ENCODE measurements around the gene ZNF687. TPM values are rescaled to one million over a fixed set of nuclear protein-coding genes. Genes with fewer than 3 reads are reported as not detected.

Gene ZNF687
- polyA plus RNA-seq, 1 donor (not counting 4 experiments of a cell fraction or from before 2014, with no cell fraction given), result 7.3 TPM

GRCh38 chr1:151238467-151238739, 43.7 kb upstream of the ZNF687 start:
- Histone ChIP-seq H3K27ac (ENCODE audit: control insufficient read depth, insufficient read depth, low read length) (no peak overlapping the region), H4K20me1 (ENCODE audit: control insufficient read depth, extremely low read depth, insufficient read depth, low read length) (no peaks in the 10 kb centered on the region), H3K9ac (ENCODE audit: control insufficient read depth, extremely low read depth, insufficient read depth, low read length) (no peak overlapping the region), H3K9me1 (ENCODE audit: control insufficient read depth, extremely low read depth, insufficient read depth, low read length) (no peaks in the 10 kb centered on the region), H3K36me3 (ENCODE audit: control insufficient read depth in 2 of 2, extremely low read depth in 1 of 2, insufficient read depth in 2 of 2, low read length in 2 of 2) (peaks cover 50 to 64% of the 10 kb centered on the region in 2 experiments), H3K4me3 (ENCODE audit: control insufficient read depth in 2 of 3, extremely low read depth in 1 of 3, insufficient read depth in 2 of 3, low read depth in 1 of 3, low read length in 3 of 3) (no peak overlapping the region), H3K4me2 (ENCODE audit: control insufficient read depth, extremely low read depth, insufficient read depth, low read depth, low read length) (no peak overlapping the region), H3K4me1 (ENCODE audit: control insufficient read depth, extremely low read depth, insufficient read depth, low read length) (peaks cover 4% of the 10 kb centered on the region), H3K79me2 (ENCODE audit: control insufficient read depth, insufficient read depth, low read length) (peaks cover 3% of the 10 kb centered on the region), H2AFZ (ENCODE audit: control insufficient read depth, low read length) (no peak overlapping the region), H3K9me3 (ENCODE audit: control insufficient read depth, low read depth, low read length) (no peaks in the 10 kb centered on the region), H3K27me3 (ENCODE audit: control insufficient read depth, extremely low read depth, insufficient read depth, low read length) (no peaks in the 10 kb centered on the region)
- FAIRE-seq, result peak; percentile 43
- no peak for DNase-seq (ENCODE audit: low read depth, low spot score)
- dilution Hi-C loops (cut with MboI; ENCODE audit: extremely low pct_ligation_motif_present, low sequenced_read_pairs), result no loop called here
- TF ChIP-seq CTCF (optimal IDR thresholded peaks at IDR 0.05 in 1 of 3, IDR thresholded peaks at IDR 0.05 in 1 of 3, conservative IDR thresholded peaks at IDR 0.05 in 1 of 3; ENCODE audit: extremely low read depth in 1 of 3, insufficient read depth in 2 of 3, low read length in 3 of 3), result no peak
- no peak for TF ChIP-seq EZH2 (IDR thresholded peaks at IDR 0.05; ENCODE audit: low read length)

- H3K27me3 ChIP-seq (ENCODE audit: control insufficient read depth, extremely low read depth, insufficient read depth, low read length), result no peaks in the 10 kb centered on the region
- no peaks in the 10 kb centered on the region for H4K20me1 ChIP-seq (ENCODE audit: control insufficient read depth, extremely low read depth, insufficient read depth, low read length)
- H3K4me2 ChIP-seq (ENCODE audit: control insufficient read depth, extremely low read depth, insufficient read depth, low read depth, low read length), result no peak overlapping the region
- no peak overlapping the region for H3K27ac ChIP-seq (ENCODE audit: control insufficient read depth, insufficient read depth, low read length)
- no peaks in the 10 kb centered on the region for H3K79me2 ChIP-seq (ENCODE audit: control insufficient read depth, insufficient read depth, low read length)
- peaks cover 45 to 51% of the 10 kb centered on the region in 2 experiments for H3K36me3 ChIP-seq (ENCODE audit: control insufficient read depth in 2 of 2, extremely low read depth in 1 of 2, insufficient read depth in 2 of 2, low read length in 2 of 2)
- no peaks in the 10 kb centered on the region for H3K9me3 ChIP-seq (ENCODE audit: control insufficient read depth, low read depth, low read length)
- H3K9ac ChIP-seq (ENCODE audit: control insufficient read depth, extremely low read depth, insufficient read depth, low read length), result no peak overlapping the region
- no peak for DNase-seq (ENCODE audit: low read depth, low spot score)
- peaks cover 4% of the 10 kb centered on the region for H3K4me1 ChIP-seq (ENCODE audit: control insufficient read depth, extremely low read depth, insufficient read depth, low read length)
- no peak overlapping the region for H3K4me3 ChIP-seq (ENCODE audit: control insufficient read depth in 2 of 3, extremely low read depth in 1 of 3, insufficient read depth in 2 of 3, low read depth in 1 of 3, low read length in 3 of 3)
- H3K9me1 ChIP-seq (ENCODE audit: control insufficient read depth, extremely low read depth, insufficient read depth, low read length), result no peaks in the 10 kb centered on the region
- TF ChIP-seq EZH2 (IDR thresholded peaks at IDR 0.05; ENCODE audit: low read length) (no peak), CTCF (optimal IDR thresholded peaks at IDR 0.05 in 1 of 3, IDR thresholded peaks at IDR 0.05 in 1 of 3, conservative IDR thresholded peaks at IDR 0.05 in 1 of 3; ENCODE audit: extremely low read depth in 1 of 3, insufficient read depth in 2 of 3, low read length in 3 of 3) (no peak)
- dilution Hi-C loops (cut with MboI; ENCODE audit: extremely low pct_ligation_motif_present, low sequenced_read_pairs), result no loop called here
- FAIRE-seq, result no peak
- no peak overlapping the region for H2AFZ ChIP-seq (ENCODE audit: control insufficient read depth, low read length)
Measured at GRCh38 chr1:151242442-151242841, 39.7 kb upstream of the ZNF687 start.
